MV-4-11 (cell line): ENCODE data around the gene USP12.

Experiments
- DNase-seq: peaks from one replicate; lab custom pipeline; 2025; lab: John Stamatoyannopoulos, UW

Gene USP12

DNA sequence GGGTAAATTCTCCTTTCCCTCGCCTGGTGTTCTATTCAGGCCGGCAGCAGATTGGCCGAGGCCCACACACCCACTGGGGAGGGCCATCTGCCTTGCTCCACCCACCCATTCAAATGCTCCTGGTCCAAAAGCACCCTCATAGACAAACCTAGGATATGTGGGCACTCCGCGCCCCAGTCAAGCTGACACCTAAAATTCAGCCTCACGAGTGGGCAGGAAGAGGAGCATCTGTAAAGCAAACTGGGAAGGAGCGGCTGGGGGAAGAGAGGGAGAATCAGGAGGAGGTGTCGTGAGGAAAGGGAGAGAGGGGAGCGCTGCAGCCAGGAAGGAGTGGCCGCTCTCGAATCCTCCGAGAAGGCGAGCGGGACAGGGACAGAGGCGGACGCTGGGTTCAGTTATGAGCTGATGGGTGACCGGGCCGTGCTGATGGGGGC is 136.9 kb downstream of the USP12 start:
- no peak for DNase-seq

DNA sequence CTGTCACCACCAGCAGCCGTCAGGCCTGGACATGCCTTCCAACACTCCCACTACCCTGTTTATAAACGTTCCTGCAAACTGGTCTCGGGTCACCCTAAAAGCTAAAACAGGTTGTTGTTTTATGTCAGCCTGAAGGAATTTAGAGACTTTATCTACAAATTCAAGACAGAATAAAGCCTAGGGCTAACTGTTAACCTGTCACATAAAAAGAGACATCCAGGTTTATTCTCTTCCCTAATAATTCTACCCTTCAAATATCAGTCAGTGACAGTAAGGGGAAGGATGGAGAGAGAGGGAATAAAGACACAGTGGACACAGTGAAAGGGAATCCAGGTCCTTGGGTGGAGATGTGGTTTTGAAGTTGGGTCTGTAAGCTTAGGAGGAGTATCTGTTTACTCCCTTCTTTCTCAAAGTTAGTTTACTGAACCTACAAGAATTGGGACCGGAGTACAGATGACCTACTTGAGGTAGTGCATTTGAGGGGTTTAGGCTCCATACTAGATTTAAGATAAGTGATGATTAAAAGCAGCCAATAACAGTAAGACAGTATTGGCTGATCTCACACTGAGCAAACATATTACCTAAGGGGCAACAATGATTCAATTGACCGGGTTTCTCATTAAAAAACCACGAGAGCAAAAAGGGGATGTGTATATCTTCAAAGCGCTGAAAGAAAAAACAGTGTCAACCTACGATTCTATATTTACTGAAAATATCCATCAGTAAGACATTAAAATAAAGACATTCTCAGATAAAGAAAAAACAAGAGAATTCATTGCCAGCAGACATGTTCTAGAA is 142.7 kb downstream of the USP12 start:
- DNase-seq, result no peak

DNA sequence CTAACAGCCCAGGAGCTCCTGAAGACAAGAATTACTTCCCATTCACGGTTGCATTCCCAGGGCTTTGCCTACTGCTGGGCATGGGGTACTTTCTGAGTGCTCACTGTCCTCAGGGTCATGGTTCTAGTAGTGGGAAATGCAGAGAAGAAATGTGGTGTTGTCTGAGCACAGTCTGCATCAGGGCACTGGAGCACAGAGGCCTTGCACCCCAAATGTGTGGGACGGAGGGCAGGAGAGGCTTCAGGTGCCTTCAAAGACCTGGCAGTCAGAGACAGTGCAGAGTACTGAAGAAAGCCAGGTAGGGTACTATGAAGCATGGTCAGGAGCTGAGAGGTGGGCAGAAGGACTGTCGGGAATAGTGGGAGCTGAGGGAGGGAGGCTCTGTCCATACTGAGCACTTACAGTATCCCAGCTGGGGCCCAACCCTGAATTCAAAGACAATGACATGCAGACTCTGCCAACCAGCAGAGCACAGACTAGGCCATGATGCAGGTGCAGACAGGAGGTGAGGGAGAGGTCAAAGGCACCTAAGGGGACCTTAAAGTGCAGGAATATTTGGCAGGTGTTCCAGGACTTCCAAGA is 144.4 kb downstream of the USP12 start:
- DNase-seq, result no peak

DNA sequence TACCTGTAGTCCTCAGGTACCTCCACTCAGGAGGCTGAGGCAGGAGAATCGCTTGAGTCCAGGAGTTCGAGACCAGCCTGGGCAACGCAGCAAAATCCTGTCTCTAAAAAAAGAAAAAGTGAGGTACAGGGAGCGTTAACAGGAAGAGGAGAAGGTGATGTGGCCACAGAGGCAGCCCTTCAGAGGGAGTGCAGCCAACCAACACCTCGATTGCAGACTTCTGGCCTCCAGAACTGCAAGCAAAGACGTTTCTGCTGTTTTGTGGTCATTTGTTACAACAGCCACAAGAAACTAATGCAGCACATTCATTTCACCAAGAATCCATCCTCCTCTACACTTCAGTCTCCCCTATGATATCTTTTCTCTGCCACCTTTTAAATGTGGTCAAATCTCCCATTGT is 145.2 kb downstream of the USP12 start:
- DNase-seq, result peak; percentile 60

DNA sequence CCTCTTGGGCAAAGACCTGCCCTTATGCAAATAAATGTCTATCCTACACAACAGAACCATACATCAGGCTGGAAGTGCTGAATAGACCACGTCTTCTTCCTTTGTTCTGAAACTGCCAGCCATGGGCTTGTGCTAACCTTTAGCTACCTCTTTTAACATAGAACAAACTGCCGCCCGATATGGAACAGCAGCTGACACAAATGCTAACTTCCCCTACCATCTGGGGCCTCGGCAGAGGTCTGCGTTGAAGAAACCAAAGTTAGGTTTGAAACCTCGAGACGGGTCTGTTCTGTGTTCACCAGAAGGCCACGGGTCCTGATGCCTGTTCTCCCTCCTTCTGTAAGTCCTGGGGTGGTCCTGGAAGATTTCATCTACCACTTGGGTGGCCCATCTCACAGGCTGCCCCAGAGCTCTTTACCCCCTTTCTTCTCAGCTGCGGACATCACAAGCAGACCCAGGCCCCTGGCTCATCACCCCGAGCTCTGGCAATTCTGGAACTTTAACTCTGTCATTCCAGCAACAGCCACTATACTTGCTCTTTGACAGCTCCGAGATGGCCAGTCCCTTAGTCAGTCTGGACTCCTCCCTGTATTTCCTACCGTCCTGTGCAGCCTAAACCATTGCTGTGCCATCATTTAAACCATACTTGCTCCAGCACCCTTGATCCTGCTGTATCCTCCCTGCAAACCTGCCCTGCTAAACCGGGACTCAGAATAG is 146.7 kb downstream of the USP12 start:
- DNase-seq, result peak; percentile 44

DNA sequence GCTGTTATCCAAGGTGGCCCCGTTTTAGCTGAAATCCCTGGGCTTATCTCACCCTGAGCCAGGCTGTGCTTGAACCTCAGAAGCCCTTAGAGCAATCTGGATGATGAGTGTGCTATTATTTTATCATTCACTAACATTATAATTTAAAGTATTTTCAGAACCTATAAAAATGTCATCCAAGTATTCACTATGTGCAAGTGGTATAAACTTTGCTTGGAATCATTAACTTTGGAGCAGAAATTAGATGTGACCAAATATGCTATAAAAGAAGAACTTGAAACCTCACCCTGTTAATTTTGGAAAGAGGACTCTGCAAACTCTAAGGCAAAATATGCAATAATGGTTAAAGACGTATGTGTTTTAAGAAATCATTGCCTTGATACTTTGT is 147.5 kb downstream of the USP12 start:
- DNase-seq, result no peak

DNA sequence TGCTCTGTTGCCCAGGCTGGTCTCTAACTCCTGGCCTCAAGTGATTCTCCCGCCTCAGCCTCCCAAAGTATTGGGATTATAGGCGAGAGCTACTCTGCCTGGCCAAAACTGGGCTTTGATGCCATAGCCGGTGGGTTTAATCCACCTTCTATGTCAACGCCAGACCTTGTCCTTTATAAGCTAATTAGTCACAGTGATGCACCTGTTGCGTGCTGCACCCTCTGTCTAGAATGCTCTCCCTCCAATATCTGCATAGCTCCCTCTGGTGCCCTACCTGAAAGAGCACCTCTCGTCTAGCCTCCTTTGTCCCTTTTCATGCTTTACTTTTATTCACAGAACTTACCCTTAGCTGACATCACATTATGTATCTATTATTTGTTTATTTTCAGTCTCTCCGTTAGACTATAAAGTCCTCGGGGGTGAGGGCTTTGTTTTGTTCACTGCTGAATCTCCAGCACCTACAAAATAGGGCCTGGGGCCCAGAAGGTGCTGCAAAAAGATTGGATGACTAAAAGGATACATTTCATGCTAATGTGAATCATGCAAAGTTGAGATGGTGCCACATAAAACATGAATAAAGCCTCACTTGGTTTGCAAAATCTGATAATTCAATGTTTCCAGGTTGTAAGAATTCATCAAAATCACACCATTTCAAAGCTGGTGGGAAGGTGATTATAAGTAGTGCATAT is 148.1 kb downstream of the USP12 start:
- no peak for DNase-seq

DNA sequence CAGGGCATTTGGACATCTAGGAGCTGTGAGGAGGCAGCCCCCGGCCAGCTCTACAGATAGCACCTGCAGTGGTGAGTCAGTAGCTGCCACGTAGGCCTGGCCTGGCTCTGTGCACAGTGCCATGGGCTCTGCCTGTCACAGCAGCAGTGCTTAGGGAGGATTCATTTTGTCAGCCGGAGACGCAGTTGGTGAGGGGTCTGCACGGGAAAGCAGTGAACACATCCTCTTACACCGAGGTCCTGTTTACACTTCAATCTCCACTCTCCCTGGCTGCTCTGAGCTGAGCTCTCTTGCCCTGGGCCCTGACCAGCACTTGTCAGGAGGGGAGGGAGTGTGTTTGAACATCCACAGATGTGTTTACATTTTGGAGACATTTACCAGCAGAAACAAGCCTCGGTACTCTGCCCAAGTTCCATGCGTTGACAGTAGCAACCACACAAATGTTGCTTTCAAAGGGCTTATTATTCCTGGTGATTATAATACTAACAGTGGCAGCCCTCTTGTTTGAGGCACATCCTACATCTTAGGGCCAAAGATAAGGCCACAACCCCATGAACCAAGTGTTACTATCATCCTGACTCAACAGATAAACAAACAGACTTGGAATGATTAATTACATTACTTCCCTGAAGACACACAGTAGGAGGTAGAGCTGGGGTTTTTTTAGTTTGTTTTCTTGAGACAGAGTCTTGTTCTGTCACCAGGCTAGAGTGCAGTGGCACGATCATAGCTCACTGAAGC is 148.9 kb downstream of the USP12 start:
- DNase-seq, result no peak

DNA sequence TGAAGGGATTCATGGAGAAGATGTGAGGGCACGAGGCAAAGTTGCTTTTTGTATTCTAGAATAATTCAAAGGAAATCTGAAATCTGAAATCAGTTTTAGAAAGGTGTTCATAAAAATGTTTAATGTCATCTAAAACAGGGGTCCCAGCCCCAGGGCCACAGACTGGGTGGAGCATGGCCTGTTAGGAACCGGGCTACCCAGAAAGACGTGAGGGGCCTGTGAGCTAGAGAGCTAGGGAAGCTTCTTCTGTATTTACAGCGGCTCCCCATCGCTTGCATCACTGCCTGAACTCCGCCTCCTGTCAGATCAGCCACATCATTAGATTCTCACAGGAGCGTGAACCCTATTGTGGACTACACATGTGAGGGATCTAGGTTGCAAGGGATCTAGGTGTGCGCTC is 151.2 kb downstream of the USP12 start:
- no peak for DNase-seq

DNA sequence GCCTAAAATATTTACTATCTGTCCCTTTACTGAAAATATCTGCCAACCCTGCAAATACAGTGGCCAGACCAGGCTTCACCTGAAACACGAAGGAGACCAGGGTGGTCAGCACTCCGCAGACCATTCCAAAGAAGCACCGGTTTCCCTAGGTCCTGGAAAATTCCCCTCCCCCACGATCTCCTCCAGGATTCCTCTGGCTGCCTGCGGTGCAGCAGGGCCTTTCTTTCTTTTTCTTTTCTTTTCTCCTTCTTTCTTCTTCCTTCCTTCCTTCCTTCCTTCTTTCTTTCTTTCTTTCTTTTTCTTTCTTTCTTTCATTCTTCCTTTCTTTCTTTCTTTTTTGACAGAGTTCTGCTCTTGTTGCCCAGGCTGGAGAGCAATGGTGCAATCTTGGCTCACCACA is 152.7 kb downstream of the USP12 start:
- DNase-seq, result no peak

DNA sequence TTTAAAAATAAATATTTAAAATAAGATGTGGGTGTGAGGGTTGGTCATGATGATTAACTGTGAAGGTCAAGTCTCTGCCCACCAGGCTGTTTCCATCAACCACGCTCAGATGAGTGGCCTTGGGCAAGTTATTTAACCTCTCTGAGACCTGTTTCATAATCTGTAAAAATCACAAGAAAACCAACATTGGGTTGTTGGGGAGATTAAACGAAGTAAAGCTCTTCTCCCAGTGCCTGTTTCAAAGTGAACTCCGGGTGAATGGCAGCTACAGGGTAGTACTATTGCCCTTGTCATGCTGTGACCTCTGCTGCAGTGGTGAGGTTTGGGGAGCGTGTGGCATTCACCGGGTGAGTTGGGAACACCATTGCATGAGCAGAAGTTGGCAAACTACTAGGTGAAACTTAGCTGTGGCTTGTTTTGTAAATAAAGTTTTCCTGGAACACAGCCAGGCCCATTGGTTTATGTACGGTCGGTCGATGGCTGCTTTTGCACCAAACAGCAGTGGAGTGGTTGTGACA is 153.2 kb downstream of the USP12 start:
- DNase-seq, result no peak

DNA sequence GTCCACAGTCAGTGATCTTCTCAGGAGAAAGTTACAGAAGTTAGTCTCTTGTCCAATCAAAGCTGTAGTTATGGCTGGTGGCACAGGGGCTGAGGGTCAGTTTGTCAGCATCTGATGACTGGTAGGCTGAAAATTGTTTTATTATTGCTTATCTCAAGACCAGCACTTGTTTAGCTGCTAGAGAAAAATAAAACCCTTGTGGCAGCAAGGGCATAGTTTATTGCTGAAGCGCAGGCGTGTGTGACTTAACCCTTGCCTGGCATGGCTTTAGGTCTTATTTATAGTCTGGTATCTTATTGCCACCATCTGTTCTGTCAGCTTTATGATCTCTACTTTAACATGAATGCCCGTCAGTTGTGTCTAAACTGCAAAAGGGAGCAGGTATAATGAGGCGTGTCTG is 154.7 kb downstream of the USP12 start:
- no peak for DNase-seq
